Left lung (tissue), 10 donors: ENCODE measurements around the gene LYST. TPM values are rescaled to one million over a fixed set of nuclear protein-coding genes. Genes with fewer than 3 reads are reported as not detected.

Source experiments
- ATAC-seq: fragments of 200-7000 bp; cut with Tn5 transposase; one replicate; pipeline ENCODE4 v1.9.1; 2020; ENCODE audit warnings: moderate library complexity
- DNase-seq, 4 donors: peaks; one replicate each; pipeline ENCODE4 v3.0.0-alpha.2; 2013 to 2020
- H3K27ac ChIP-seq, 2 donors: fragments of 200-600 bp; sonication (generic) in 1 of 2; one replicate each; pipeline versions ENCODE4 v1.5.0 to v1.8.0; 2020 to 2021
- H3K27me3 ChIP-seq, 2 donors: fragments of 200-600 bp; sonication (generic) in 1 of 2; one replicate each; pipeline versions ENCODE4 v1.5.0 to v1.8.0; 2020 to 2021
- H3K36me3 ChIP-seq, 2 donors: fragments of 200-600 bp; sonication (generic) in 1 of 2; one replicate each; pipeline versions ENCODE4 v1.5.0 to v1.8.0; 2020 to 2021
- H3K4me1 ChIP-seq, 2 donors: fragments of 200-600 bp; one replicate each; pipeline ENCODE4 v1.8.0; 2021
- H3K4me3 ChIP-seq, 2 donors: fragments of 200-600 bp; sonication (generic) in 1 of 2; one replicate each; pipeline versions ENCODE4 v1.5.0 to v1.8.0; 2020 to 2021; ENCODE audit warnings: mild to moderate bottlenecking in 1 of 2
- H3K9me3 ChIP-seq, 2 donors: fragments of 200-600 bp; sonication (generic) in 1 of 2; one replicate each; pipeline versions ENCODE4 v1.5.0 to v1.8.0; 2020 to 2021
- CTCF ChIP-seq, 2 donors: fragments of 200-600 bp; sonication (generic) in 1 of 2; IDR thresholded peaks; one replicate each; pipeline versions ENCODE4 v1.5.0 to v1.8.0; 2021; ENCODE audit warnings: antibody characterized with exemption in 2 of 2
- intact Hi-C, 2 donors: fragments of 100-400 bp; cut with DNase I; formaldehyde crosslinking; loops; one replicate each; pipeline versions ENCODE4 v1.11.2 to v1.14.2; 2022
- polyA plus RNA-seq, 6 donors: library from polyadenylated mRNA; unstranded; fragments of 120-200 nt; gene quantifications; one replicate each; pipeline ENCODE4 v1.2.1, GENCODE V29; 2013; ENCODE audit not compliant: insufficient read length in 6 of 6
- total RNA-seq, 2 donors: library from RNA; stranded (reverse); fragmentation: NEBNext Ultra II Directional; extraction: Animal tissue kit (Norgen Biotek cat#: 25700); gene quantifications; one replicate each; pipeline ENCODE4 v1.2.1, GENCODE V29; 2021
- donor health status: DM: no; HTN: yes; CAD: no.
- donor health status: DM: no; HTN: no; CAD: no.

LYST gene
- total and polyA plus RNA-seq, 8 donors: 10.3 to 64.9 (median 13.0) TPM

GRCh38 chr1:235834620-235835019 lies 32.1 kb downstream of the LYST start:
- DNase-seq (no peak), ATAC-seq (no peak)
- Histone ChIP-seq H3K36me3 (peaks cover 0 to 15% of the 10 kb centered on the region in 2 donors), H3K27me3 (no peaks in the 10 kb centered on the region), H3K9me3 (no peaks in the 10 kb centered on the region), H3K4me1 (peaks cover 0 to 46% of the 10 kb centered on the region in 2 donors), H3K27ac (no peak overlapping the region), H3K4me3 (no peak overlapping the region)
- intact Hi-C loops: no loop called here
- TF ChIP-seq CTCF (IDR thresholded peaks at IDR 0.05): no peak

- DNase-seq (no peak), ATAC-seq (peak; percentile 78)
- no peak for TF ChIP-seq CTCF (IDR thresholded peaks at IDR 0.05)
- H3K27ac ChIP-seq: no peak overlapping the region
- intact Hi-C loops: no loop called here
- no peak overlapping the region for H3K4me3 ChIP-seq
- H3K9me3 ChIP-seq: no peaks in the 10 kb centered on the region
- H3K36me3 ChIP-seq: peaks cover 0 to 25% of the 10 kb centered on the region in 2 donors
- H3K27me3 ChIP-seq: no peaks in the 10 kb centered on the region
- peaks cover 0 to 34% of the 10 kb centered on the region in 2 donors for H3K4me1 ChIP-seq
Observed at GRCh38 chr1:235832011-235832410, 34.7 kb downstream of the LYST start.

- H3K27ac ChIP-seq: no peak overlapping the region
- H3K4me3 ChIP-seq: no peak overlapping the region
- intact Hi-C loops: no loop called here
- H3K9me3 ChIP-seq: no peaks in the 10 kb centered on the region
- ATAC-seq (peak; percentile 78), DNase-seq (peak in 1 of 4 donors; percentile 65)
- no peaks in the 10 kb centered on the region for H3K27me3 ChIP-seq
- peaks cover 0 to 25% of the 10 kb centered on the region in 2 donors for H3K4me1 ChIP-seq
- TF ChIP-seq CTCF (IDR thresholded peaks at IDR 0.05): no peak
- H3K36me3 ChIP-seq: peaks cover 0 to 34% of the 10 kb centered on the region in 2 donors
Observed at GRCh38 chr1:235831148-235831547, 35.6 kb downstream of the LYST start.

- no peaks in the 10 kb centered on the region for H3K9me3 ChIP-seq
- H3K4me1 ChIP-seq: peaks cover 0 to 5% of the 10 kb centered on the region in 2 donors
- no peaks in the 10 kb centered on the region for H3K27me3 ChIP-seq
Observed at GRCh38 chr1:235826102-235826854, 40.4 kb downstream of the LYST start.

More at GRCh38 chr1:235826102-235826854, 40.4 kb downstream of the LYST start:
- Histone ChIP-seq H3K36me3 (peaks cover 0 to 47% of the 10 kb centered on the region in 2 donors), H3K27ac (no peak overlapping the region), H3K4me3 (no peak overlapping the region)
- intact Hi-C loops: no loop called here
- TF ChIP-seq CTCF (IDR thresholded peaks at IDR 0.05): no peak
- ATAC-seq (no peak), DNase-seq (no peak)
